Upper lobe of left lung (tissue), 4 donors: Measurements from ENCODE around the gene SYNGAP1.

Experiments used
- POLR2A ChIP-seq, 4 donors: fragments of 450-650 bp; IDR thresholded peaks; one replicate each; pipeline ENCODE4 v1.5.1; 2016 to 2017; ENCODE audit warnings: antibody characterized with exemption in 4 of 4, mild to moderate bottlenecking in 2 of 4
- POLR2AphosphoS5 ChIP-seq, 2 donors: sonication (generic); formaldehyde crosslinking; IDR thresholded peaks; one replicate each; pipeline ENCODE4 v1.5.1; 2017; ENCODE audit warnings: antibody characterized with exemption in 2 of 2
- TF ChIP-seq, protein P1 (sequence below), 6 experiments: fragments of 450-650 bp in 4 of 6; fragments of 200-600 bp in 2 of 6; sonication (generic) in 2 of 6; IDR thresholded peaks; one replicate each; pipeline ENCODE4 v1.5.1; 2016 to 2019; ENCODE audit warnings: antibody characterized with exemption in 6 of 6

DNA sequence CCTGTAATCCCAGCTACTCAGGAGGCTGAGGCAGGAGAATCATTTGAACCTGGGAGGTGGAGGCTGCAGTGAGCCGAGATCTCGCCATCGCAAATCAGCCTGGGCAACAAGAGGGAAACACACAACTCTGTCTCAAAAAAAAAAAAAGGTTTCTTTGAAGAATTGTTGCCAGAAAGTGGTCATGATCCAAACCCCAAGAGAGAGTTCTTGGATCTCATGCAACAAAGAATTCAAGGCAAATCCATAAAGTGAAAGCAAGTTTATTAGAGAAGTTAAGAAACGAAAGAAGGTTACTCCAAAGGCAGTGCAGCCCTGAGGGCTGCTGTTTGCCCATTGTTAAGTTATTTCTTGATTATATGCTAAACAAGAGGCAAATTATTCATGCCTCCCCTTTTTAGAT lies 42.7 kb upstream of the SYNGAP1 start:
- TF ChIP-seq, protein P1, sequence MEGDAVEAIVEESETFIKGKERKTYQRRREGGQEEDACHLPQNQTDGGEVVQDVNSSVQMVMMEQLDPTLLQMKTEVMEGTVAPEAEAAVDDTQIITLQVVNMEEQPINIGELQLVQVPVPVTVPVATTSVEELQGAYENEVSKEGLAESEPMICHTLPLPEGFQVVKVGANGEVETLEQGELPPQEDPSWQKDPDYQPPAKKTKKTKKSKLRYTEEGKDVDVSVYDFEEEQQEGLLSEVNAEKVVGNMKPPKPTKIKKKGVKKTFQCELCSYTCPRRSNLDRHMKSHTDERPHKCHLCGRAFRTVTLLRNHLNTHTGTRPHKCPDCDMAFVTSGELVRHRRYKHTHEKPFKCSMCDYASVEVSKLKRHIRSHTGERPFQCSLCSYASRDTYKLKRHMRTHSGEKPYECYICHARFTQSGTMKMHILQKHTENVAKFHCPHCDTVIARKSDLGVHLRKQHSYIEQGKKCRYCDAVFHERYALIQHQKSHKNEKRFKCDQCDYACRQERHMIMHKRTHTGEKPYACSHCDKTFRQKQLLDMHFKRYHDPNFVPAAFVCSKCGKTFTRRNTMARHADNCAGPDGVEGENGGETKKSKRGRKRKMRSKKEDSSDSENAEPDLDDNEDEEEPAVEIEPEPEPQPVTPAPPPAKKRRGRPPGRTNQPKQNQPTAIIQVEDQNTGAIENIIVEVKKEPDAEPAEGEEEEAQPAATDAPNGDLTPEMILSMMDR (IDR thresholded peaks at IDR 0.05): no peak
- TF ChIP-seq POLR2A (IDR thresholded peaks at IDR 0.05) (no peak), POLR2AphosphoS5 (IDR thresholded peaks at IDR 0.05) (no peak)
